Type B pancreatic cell (in vitro differentiated cells): ENCODE measurements around the gene NLRP7. TPM values are rescaled to one million over a fixed set of nuclear protein-coding genes. Genes with fewer than 3 reads are reported as not detected.
"Not testable (repeated sequence)": the region's sequence is repeated elsewhere in the genome, so short reads cannot be mapped to it uniquely, and the experiment has no call there.

Source experiments
- DNase-seq: peaks from one replicate; pipeline ENCODE4 v3.0.0; 2021; ENCODE audit warnings: mixed read lengths; ENCODE audit not compliant: unreplicated experiment; ENCODE audit errors: extremely low spot score
- H3K27ac Mint-ChIP-seq: 2 replicates; pipeline ENCODE4 v1.8.0; 2021; ENCODE audit warnings: mild to moderate bottlenecking, mixed read lengths
- H3K27me3 Mint-ChIP-seq: 2 replicates; pipeline ENCODE4 v1.8.0; 2021; ENCODE audit warnings: mixed read lengths
- H3K36me3 Mint-ChIP-seq: 2 replicates; pipeline ENCODE4 v1.8.0; 2021; ENCODE audit warnings: mixed read lengths
- H3K4me1 Mint-ChIP-seq: one replicate; pipeline ENCODE4 v1.8.0; 2021; ENCODE audit warnings: mixed read lengths; ENCODE audit not compliant: unreplicated experiment
- H3K4me3 Mint-ChIP-seq: 2 replicates; pipeline ENCODE4 v1.8.0; 2021; ENCODE audit warnings: mild to moderate bottlenecking, mixed read lengths
- H3K9me3 Mint-ChIP-seq: 2 replicates; pipeline ENCODE4 v1.8.0; 2021; ENCODE audit warnings: mixed read lengths
- total RNA-seq: library from RNA; stranded (reverse); gene quantifications from 2 replicates; pipeline ENCODE4 v1.2.1, GENCODE V29; 2021; ENCODE audit warnings: low replicate concordance
- TF ChIP-seq, protein P1 (sequence below): fragments of 200-600 bp; sonication (generic); conservative IDR thresholded peaks from 2 replicates; pipeline ENCODE4 v1.5.0; 2021; ENCODE audit warnings: antibody characterized with exemption, mild to moderate bottlenecking

NLRP7 gene
- total RNA-seq, 1 donor from 2014 or later: not detected

DNA sequence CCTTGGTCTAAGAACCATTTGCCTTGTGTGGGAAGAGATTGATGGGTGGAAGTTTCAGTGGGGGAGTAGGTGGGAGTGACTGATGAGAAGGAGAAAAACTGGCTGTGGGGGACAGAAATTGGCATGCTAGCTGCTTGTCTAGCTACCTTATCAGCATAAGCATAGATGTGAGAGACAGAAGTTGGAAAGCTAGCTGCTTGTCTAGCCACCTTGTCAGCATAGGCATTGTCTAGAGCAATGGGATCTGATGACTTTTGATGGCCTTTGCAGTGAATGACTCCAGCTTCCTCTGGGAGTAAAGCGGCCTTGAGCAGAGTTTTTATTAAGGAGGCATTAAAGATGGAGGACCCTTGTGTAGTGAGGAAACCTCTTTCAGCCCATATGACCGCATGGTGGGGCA, 51.3 kb downstream of the NLRP7 start:
- TF ChIP-seq, protein P1, sequence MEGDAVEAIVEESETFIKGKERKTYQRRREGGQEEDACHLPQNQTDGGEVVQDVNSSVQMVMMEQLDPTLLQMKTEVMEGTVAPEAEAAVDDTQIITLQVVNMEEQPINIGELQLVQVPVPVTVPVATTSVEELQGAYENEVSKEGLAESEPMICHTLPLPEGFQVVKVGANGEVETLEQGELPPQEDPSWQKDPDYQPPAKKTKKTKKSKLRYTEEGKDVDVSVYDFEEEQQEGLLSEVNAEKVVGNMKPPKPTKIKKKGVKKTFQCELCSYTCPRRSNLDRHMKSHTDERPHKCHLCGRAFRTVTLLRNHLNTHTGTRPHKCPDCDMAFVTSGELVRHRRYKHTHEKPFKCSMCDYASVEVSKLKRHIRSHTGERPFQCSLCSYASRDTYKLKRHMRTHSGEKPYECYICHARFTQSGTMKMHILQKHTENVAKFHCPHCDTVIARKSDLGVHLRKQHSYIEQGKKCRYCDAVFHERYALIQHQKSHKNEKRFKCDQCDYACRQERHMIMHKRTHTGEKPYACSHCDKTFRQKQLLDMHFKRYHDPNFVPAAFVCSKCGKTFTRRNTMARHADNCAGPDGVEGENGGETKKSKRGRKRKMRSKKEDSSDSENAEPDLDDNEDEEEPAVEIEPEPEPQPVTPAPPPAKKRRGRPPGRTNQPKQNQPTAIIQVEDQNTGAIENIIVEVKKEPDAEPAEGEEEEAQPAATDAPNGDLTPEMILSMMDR: no peak
- H3K27ac Mint-ChIP-seq: no peak overlapping the region
- H3K9me3 Mint-ChIP-seq: no peaks in the 10 kb centered on the region
- H3K27me3 Mint-ChIP-seq: peaks cover 19% of the 10 kb centered on the region
- DNase-seq: no peak
- no peak overlapping the region for H3K4me3 Mint-ChIP-seq
- no peaks in the 10 kb centered on the region for H3K36me3 Mint-ChIP-seq
- H3K4me1 Mint-ChIP-seq: no peaks in the 10 kb centered on the region

DNA sequence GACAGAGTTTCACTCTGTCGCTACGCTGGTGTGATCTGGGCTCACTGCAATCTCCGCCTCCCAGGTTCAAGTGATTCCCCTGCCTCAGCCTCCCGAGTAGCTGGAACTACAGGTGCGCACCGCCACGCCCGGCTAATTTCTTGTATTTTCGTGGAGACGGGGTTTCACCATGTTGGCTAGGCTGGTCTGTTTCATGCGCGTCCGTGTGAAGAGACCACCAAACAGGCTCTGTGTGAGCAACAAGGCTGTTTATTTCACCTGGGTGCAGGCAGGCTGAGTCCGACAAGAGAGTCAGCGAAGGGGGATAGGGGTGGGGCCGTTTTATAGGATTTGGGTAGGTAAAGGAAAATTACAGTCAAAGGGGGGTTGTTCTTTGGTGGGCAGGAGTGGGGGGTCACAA, 53.2 kb downstream of the NLRP7 start:
- peak; percentile 43 for DNase-seq
- not testable (repeated sequence) for H3K36me3 Mint-ChIP-seq, H3K9me3 Mint-ChIP-seq, H3K27ac Mint-ChIP-seq, H3K4me1 Mint-ChIP-seq, H3K4me3 Mint-ChIP-seq
- peaks cover 14% of the 10 kb centered on the region for H3K27me3 Mint-ChIP-seq

DNA sequence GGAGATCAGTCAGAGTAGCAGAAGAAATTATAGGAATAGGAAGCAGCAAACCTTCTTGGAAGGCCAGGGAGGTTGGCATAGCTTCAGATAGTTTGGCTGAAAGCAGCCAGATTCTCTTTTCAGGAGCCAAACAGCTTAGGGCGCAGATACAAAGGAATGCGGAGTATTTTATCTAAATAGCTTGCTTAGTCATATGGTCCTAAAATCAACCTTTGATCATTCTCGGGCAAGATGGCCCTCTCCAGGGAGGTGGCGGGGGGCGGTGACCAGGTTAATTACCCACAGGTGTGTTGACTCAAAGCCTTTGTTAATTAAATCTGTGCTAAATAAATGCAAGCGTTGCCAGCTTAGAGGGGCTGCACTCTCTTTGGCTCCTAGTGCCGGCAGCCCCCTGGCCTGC, 53.9 kb downstream of the NLRP7 start:
- DNase-seq: peak; percentile 42
- no peaks in the 10 kb centered on the region for H3K36me3 Mint-ChIP-seq
- no peak overlapping the region for H3K4me3 Mint-ChIP-seq
- no peaks in the 10 kb centered on the region for H3K9me3 Mint-ChIP-seq
- H3K27me3 Mint-ChIP-seq: peaks cover 7% of the 10 kb centered on the region
- no peaks in the 10 kb centered on the region for H3K4me1 Mint-ChIP-seq
- TF ChIP-seq, protein P1: no peak
- no peak overlapping the region for H3K27ac Mint-ChIP-seq

DNA sequence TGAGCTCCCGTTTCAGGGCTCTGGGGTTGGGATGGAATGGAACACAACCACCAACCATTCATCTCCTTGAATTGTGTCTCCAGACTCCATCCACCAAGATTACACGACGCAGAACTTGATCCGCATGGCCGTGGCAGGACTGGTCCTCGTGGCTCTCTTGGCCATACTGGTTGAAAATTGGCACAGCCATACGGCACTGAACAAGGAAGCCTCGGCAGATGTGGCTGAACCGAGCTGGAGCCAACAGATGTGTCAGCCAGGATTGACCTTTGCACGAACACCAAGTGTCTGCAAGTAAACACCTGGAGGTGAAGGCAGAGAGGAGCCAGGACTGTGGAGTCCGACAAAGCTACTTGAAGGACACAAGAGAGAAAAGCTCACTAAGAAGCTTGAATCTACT, 57.8 kb downstream of the NLRP7 start:
- no peaks in the 10 kb centered on the region for H3K27me3 Mint-ChIP-seq
- H3K9me3 Mint-ChIP-seq: no peaks in the 10 kb centered on the region
- H3K36me3 Mint-ChIP-seq: no peaks in the 10 kb centered on the region
- H3K4me1 Mint-ChIP-seq: no peaks in the 10 kb centered on the region
- no peak overlapping the region for H3K27ac Mint-ChIP-seq
- TF ChIP-seq, protein P1: no peak
- DNase-seq: peak; percentile 44
- no peak overlapping the region for H3K4me3 Mint-ChIP-seq

DNA sequence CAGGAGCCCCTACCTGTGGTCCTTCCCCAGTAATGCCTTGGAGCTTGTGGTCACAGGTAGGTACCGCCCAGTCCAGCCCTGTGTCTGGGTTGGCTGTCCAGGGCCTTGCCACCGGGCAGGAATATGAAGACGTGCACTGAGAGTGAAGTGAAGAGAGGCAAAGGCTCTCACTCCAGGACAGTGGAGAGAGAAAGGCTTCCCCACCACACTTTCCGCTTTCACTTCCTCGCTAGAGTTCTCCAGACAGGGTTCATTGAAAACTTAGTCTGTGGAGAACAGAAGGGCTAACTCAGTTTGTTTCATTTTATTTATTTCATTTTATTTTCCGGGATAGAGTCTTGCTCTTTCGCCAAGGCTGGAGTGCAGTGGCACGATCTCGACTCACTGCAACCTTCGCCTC, 59.1 kb downstream of the NLRP7 start:
- H3K4me1 Mint-ChIP-seq: no peaks in the 10 kb centered on the region
- peak; percentile 51 for DNase-seq
- TF ChIP-seq, protein P1: no peak
- no peaks in the 10 kb centered on the region for H3K36me3 Mint-ChIP-seq
- no peak overlapping the region for H3K4me3 Mint-ChIP-seq
- no peaks in the 10 kb centered on the region for H3K27me3 Mint-ChIP-seq
- H3K27ac Mint-ChIP-seq: no peak overlapping the region
- no peaks in the 10 kb centered on the region for H3K9me3 Mint-ChIP-seq

DNA sequence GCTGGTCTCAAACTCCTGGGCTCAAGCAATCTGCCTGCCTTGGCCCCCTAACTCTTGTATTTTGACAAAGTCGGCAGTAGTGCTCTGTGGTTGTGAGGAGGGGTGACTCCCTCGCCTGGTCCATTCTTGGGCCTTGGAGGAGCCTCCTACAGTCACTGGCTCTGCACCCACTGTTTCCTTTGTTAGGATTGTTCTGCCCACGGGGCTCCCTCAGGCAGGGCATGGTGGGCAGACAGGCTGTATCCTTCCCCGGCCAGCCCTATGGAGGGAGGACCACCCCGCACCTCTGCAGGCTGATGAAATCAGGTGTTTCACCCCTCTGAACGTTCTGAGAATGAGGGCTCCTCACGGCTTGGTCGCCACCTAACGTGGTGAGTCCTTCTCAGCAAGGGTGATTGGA, 64.1 kb downstream of the NLRP7 start:
- no peaks in the 10 kb centered on the region for H3K9me3 Mint-ChIP-seq
- no peak overlapping the region for H3K27ac Mint-ChIP-seq
- H3K27me3 Mint-ChIP-seq: peaks cover 11% of the 10 kb centered on the region
- H3K36me3 Mint-ChIP-seq: no peaks in the 10 kb centered on the region
- DNase-seq: no peak
- H3K4me1 Mint-ChIP-seq: no peaks in the 10 kb centered on the region
- H3K4me3 Mint-ChIP-seq: no peak overlapping the region
- TF ChIP-seq, protein P1: no peak
